Osteocyte (in vitro differentiated cells): Measurements from ENCODE around the gene RALGPS1. TPM values are rescaled to one million over a fixed set of nuclear protein-coding genes. Genes with fewer than 3 reads are reported as not detected.

ENCODE experiments used
- DNase-seq: peaks from one replicate; pipeline ENCODE4 v3.0.0; 2021; ENCODE audit warnings: mixed read lengths; ENCODE audit not compliant: unreplicated experiment; ENCODE audit errors: extremely low spot score
- H3K27ac Mint-ChIP-seq: one replicate; pipeline ENCODE4 v1.8.0; 2021; ENCODE audit warnings: mild to moderate bottlenecking, mixed read lengths; ENCODE audit not compliant: unreplicated experiment
- H3K27me3 Mint-ChIP-seq: one replicate; pipeline ENCODE4 v1.8.0; 2021; ENCODE audit warnings: mixed read lengths; ENCODE audit not compliant: unreplicated experiment
- H3K36me3 Mint-ChIP-seq: one replicate; pipeline ENCODE4 v1.8.0; 2021; ENCODE audit warnings: mixed read lengths; ENCODE audit not compliant: unreplicated experiment
- H3K4me1 Mint-ChIP-seq: one replicate; pipeline ENCODE4 v1.8.0; 2021; ENCODE audit warnings: mixed read lengths; ENCODE audit not compliant: unreplicated experiment
- H3K4me3 Mint-ChIP-seq: one replicate; pipeline ENCODE4 v1.8.0; 2021; ENCODE audit warnings: mild to moderate bottlenecking, moderate library complexity, mixed read lengths; ENCODE audit not compliant: unreplicated experiment
- H3K9me3 Mint-ChIP-seq: one replicate; pipeline ENCODE4 v1.8.0; 2021; ENCODE audit warnings: mixed read lengths; ENCODE audit not compliant: unreplicated experiment
- CTCF ChIP-seq: fragments of 200-600 bp; sonication (generic); IDR thresholded peaks from 2 replicates; pipeline ENCODE4 v1.5.0; 2021; ENCODE audit warnings: antibody characterized with exemption, mild to moderate bottlenecking, moderate library complexity
- total RNA-seq: library from RNA; stranded (reverse); gene quantifications from 2 replicates; pipeline ENCODE4 v1.2.1, GENCODE V29; 2021

RALGPS1 gene
- total RNA-seq, 1 donor from 2014 or later, result 9.9 TPM

GRCh38 chr9:127182901-127183746 lies 268.5 kb downstream of the RALGPS1 start:
- Mint-ChIP-seq H3K27me3 (no peaks in the 10 kb centered on the region), H3K9me3 (no peaks in the 10 kb centered on the region), H3K36me3 (no peaks in the 10 kb centered on the region), H3K4me3 (no peak overlapping the region), H3K4me1 (peaks cover 73% of the 10 kb centered on the region), H3K27ac (peak overlapping the region; percentile 23)
- TF ChIP-seq CTCF, result no peak
- DNase-seq, result no peak

- Mint-ChIP-seq H3K36me3 (no peaks in the 10 kb centered on the region), H3K4me3 (no peak overlapping the region), H3K9me3 (no peaks in the 10 kb centered on the region), H3K27ac (peak overlapping the region; percentile 31), H3K27me3 (no peaks in the 10 kb centered on the region), H3K4me1 (peaks cover 74% of the 10 kb centered on the region)
- no peak for DNase-seq
- no peak for TF ChIP-seq CTCF
These were observed 269.4 kb downstream of the RALGPS1 start for GRCh38 chr9:127183814-127184582.

- Mint-ChIP-seq H3K27ac (no peak overlapping the region), H3K27me3 (no peaks in the 10 kb centered on the region), H3K9me3 (no peaks in the 10 kb centered on the region)
These were observed 270.1 kb downstream of the RALGPS1 start for GRCh38 chr9:127184641-127185040.

GRCh38 chr9:127185181-127185580 lies 270.6 kb downstream of the RALGPS1 start:
- Mint-ChIP-seq H3K27me3 (no peaks in the 10 kb centered on the region), H3K4me3 (no peak overlapping the region), H3K9me3 (no peaks in the 10 kb centered on the region), H3K4me1 (peaks cover 67% of the 10 kb centered on the region), H3K36me3 (no peaks in the 10 kb centered on the region), H3K27ac (peak overlapping the region; percentile 100)
- no peak for DNase-seq
- TF ChIP-seq CTCF, result no peak

More at GRCh38 chr9:127184641-127185040, 270.1 kb downstream of the RALGPS1 start:
- TF ChIP-seq CTCF, result no peak
- DNase-seq, result no peak
- peaks cover 73% of the 10 kb centered on the region for H3K4me1 Mint-ChIP-seq
- H3K36me3 Mint-ChIP-seq, result no peaks in the 10 kb centered on the region
- H3K4me3 Mint-ChIP-seq, result no peak overlapping the region
